ENCODE results near the gene AFG1L. TPM values are rescaled to one million over a fixed set of nuclear protein-coding genes. Genes with fewer than 3 reads are reported as not detected.
A peak's percentile ranks its signal among the peaks of the same experiment; 100 is the strongest.

Gene AFG1L
- total RNA-seq, 4 donors from 2014 or later, result 6.7 to 8.6 (median 7.4) TPM

DNA sequence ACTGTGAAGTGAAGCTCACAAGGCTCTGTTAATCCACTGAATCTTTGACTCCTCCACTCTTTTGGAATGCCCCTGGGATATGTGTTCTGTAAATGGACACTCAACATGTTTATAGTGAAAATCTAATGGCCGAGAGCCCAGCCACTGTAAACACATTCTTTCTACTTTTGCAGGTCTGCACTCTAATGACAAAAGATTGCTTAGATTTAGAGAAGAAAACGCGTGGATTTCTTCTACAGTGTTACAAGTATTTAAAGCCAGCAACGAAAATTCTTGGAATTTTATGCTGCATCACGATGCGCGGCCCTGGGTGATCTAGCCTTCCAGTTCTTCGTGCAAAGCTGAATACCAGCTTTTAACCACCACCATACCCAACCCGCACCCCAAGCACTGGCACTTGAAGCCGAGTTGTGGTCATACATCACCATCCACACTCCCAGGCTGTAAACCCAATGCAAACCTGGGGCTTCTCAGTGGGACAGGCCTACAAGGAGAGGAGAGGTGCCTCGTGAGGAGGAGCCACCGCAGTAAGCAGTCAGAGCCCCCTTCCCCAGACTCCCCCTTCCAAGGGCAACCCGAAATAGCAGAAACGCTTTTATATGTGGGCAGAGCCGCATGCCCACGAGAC lies 262.1 kb downstream of the AFG1L start:
- peaks cover 7 to 8% of the 10 kb centered on the region in 2 donors for H3K4me1 ChIP-seq
- peak overlapping the region in 2 of 3 donors; percentile 47 to 96 for H3K4me3 ChIP-seq (replicated peaks in 1 of 3)
- no peaks in the 10 kb centered on the region for H3K9me3 ChIP-seq
- intact Hi-C loops (cut with DNase I), result loop anchor here (5.0 to 10.0 kb wide), 2 partner anchors 280 to 538 kb away; partner anchors contain the start of genes CEP57L1 and SESN1
- no peaks in the 10 kb centered on the region for H3K27me3 ChIP-seq
- TF ChIP-seq, protein P1, sequence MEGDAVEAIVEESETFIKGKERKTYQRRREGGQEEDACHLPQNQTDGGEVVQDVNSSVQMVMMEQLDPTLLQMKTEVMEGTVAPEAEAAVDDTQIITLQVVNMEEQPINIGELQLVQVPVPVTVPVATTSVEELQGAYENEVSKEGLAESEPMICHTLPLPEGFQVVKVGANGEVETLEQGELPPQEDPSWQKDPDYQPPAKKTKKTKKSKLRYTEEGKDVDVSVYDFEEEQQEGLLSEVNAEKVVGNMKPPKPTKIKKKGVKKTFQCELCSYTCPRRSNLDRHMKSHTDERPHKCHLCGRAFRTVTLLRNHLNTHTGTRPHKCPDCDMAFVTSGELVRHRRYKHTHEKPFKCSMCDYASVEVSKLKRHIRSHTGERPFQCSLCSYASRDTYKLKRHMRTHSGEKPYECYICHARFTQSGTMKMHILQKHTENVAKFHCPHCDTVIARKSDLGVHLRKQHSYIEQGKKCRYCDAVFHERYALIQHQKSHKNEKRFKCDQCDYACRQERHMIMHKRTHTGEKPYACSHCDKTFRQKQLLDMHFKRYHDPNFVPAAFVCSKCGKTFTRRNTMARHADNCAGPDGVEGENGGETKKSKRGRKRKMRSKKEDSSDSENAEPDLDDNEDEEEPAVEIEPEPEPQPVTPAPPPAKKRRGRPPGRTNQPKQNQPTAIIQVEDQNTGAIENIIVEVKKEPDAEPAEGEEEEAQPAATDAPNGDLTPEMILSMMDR (IDR thresholded peaks at IDR 0.05), result no peak
- no peak for TF ChIP-seq POLR2A (IDR thresholded peaks at IDR 0.05)
- peak overlapping the region; percentile 63 to 100 (median 98) for H3K27ac ChIP-seq
- WGBS, 2 donors, result 43 to 50% methylated on average over 15 to 16 of the region's 16 CpGs
- DNase-seq, result no peak
- H3K36me3 ChIP-seq, result peaks cover 0 to 4% of the 10 kb centered on the region in 2 donors

DNA sequence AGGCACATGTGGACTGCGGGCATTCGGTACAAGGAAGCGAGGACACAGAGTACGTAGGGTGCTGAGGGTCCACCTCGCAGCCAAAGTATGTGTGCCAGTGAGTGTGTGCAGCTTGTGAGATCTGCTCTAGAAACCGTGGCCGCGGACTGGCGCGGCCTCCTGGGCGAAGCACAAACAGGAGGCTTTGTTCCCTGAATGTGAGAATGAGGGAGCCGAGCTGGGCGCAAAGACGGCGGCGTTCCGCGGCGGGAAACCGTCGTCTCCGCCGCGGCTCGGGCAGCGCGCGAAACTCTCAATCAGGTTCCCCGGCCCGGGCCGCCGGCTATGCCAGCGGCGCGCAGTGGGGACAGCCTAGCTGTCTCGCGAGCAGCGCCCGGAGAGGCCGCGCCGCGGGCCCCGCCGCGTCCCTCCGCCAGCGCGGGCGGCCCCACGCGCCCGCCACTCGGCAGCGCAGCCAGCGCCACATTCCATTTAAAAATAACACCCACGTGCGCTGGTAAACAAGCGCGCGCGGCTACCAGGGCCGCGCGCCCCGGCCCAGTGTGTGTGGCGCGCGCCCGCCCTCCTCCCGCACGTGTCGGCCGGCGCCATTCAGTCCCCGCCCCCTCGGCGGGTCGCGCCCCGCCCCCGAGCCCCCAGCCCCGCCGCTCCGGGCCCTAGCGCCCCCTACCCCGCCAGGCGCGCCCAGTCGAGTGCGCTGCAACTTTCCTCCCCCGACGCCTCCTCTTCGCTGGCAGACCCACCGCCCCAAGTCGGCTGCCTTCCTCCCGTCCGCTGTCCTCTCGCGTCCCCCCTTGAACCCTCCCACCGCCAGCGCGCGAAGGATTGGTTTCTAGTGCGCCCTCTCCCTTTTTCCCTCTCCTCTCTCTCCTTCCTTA lies 262.9 kb downstream of the AFG1L start:
- WGBS, 2 donors, result 1% methylated on average over 26 to 34 of the region's 105 CpGs
- peak; percentile 77 to 79 for DNase-seq

DNA sequence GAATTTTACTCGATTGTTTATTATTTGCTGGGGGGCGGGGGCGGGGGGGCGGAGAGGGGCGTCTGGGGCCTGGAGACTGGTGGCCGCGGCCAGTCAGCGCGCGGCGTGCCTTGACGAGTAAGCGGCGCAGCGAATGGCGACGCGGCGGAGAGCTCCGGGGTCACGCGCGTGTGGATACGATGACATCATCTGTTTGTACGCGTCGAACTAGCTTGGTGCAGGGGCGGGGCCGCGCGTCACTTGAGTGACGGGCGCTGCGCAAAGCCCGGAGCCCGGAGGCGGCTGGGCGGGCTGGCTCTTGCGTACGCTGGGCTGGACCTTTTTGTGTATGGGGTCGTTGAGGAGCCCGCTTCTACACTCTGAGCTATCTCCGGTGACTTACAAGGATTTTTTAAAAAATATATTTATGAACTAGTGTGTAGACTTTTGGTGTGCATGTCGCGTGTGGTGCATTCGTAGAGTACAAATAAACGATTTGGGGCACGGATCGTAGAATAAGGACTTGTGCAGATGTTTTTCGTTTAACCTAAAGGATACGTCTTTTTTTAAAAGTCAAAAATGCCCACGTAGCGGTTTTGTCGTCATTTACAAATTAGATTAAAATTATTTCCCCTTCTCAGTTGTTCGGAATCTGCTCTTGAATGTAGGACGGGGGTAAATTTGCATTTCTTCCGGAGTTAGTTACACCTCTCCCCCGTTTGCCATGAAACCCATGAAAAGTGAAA lies 263.7 kb downstream of the AFG1L start:
- WGBS, 2 donors, result 0 to 1% methylated on average over 56 to 58 of the region's 58 CpGs
- no peaks in the 10 kb centered on the region for H3K27me3 ChIP-seq
- H3K9me3 ChIP-seq, result no peaks in the 10 kb centered on the region
- H3K36me3 ChIP-seq, result peaks cover 0 to 4% of the 10 kb centered on the region in 2 donors
- peak overlapping the region; percentile 92 to 96 (median 96) for H3K4me3 ChIP-seq (replicated peaks in 1 of 3)
- intact Hi-C loops (cut with DNase I), result loop anchor here (5.0 to 10.0 kb wide), 2 partner anchors 279 to 536 kb away; partner anchors contain the start of genes CEP57L1 and SESN1
- peaks cover 17 to 20% of the 10 kb centered on the region in 2 donors for H3K4me1 ChIP-seq
- peak; percentile 98 to 99 for DNase-seq
- TF ChIP-seq, protein P1 (IDR thresholded peaks at IDR 0.05), result no peak
- TF ChIP-seq POLR2A (IDR thresholded peaks at IDR 0.05), result peak; percentile 30 to 90
- peak overlapping the region; percentile 98 to 100 (median 99) for H3K27ac ChIP-seq

More for the DNA sequence above, 262.9 kb downstream of the AFG1L start:
- H3K4me3 ChIP-seq (replicated peaks in 1 of 3), result peak overlapping the region in 2 of 3 donors; percentile 72 to 96
- intact Hi-C loops (cut with DNase I), result loop anchor here (5.0 to 10.0 kb wide), 2 partner anchors 280 to 537 kb away; partner anchors contain the start of genes CEP57L1 and SESN1
- peaks cover 0 to 4% of the 10 kb centered on the region in 2 donors for H3K36me3 ChIP-seq
- peaks cover 13 to 14% of the 10 kb centered on the region in 2 donors for H3K4me1 ChIP-seq
- H3K9me3 ChIP-seq, result no peaks in the 10 kb centered on the region
- H3K27ac ChIP-seq, result peak overlapping the region; percentile 98 to 100 (median 99)
- no peaks in the 10 kb centered on the region for H3K27me3 ChIP-seq
- peak in 1 of 2 donors; percentile 64 for TF ChIP-seq POLR2A (IDR thresholded peaks at IDR 0.05)
- TF ChIP-seq, protein P1 (IDR thresholded peaks at IDR 0.05), result no peak

DNA sequence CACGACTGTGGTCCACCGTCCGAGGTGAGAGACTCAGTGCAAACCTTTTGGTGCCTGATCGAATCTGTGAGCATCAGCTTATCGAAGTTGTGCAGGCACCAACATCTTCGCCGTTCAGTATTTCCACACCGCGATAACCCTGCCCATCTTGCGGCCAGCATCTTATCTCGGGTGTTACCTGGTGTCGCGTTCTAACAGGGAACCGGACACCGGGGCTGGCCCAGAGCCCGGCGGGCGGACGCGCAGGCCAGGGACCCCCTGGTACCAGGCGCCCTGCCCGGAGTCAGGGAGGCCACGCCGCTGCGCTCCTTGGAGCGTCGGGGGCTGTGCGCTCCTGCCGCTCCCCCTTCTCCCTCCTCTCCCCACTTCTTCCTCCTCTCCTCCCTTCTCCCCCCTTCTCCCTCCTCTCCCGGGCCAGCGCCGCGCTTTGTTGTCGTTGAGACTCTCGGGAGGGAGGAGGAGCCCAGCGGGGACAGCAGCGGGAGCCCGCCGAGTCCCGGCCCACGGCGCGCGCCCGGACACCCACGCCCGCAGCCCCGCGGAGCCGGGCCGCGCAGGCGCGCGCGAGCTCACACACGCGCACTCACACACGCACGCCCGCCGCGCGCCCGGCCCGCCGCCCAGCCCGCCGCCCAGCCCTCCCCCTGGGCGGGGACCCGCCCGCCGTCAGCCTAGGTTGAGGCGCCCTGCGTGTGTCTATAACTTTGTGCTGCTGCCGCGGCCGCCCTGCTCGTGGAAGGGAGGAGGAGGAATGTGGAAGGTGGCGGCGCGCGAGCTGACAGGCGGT lies 264.4 kb downstream of the AFG1L start:
- Histone ChIP-seq H3K27ac (peak overlapping the region; percentile 99 to 100 (median 99)), H3K9me3 (no peaks in the 10 kb centered on the region), H3K27me3 (no peaks in the 10 kb centered on the region), H3K4me1 (peaks cover 20 to 28% of the 10 kb centered on the region in 2 donors), H3K36me3 (peaks cover 0 to 4% of the 10 kb centered on the region in 2 donors), H3K4me3 (replicated peaks in 1 of 3) (peak overlapping the region; percentile 94 to 96 (median 96))
- peak in 1 of 2 donors; percentile 97 for TF ChIP-seq POLR2A (IDR thresholded peaks at IDR 0.05)
- TF ChIP-seq, protein P1 (IDR thresholded peaks at IDR 0.05), result no peak
- intact Hi-C loops (cut with DNase I), result loop anchor here (5.0 to 10.0 kb wide), 2 partner anchors 278 to 536 kb away; partner anchors contain the start of genes CEP57L1 and SESN1
- peak; percentile 95 for DNase-seq
- 0% methylated on average over 33 to 41 of the region's 84 CpGs for WGBS, 2 donors
